Measurements from ENCODE around the gene LIPE.

LIPE gene

DNA sequence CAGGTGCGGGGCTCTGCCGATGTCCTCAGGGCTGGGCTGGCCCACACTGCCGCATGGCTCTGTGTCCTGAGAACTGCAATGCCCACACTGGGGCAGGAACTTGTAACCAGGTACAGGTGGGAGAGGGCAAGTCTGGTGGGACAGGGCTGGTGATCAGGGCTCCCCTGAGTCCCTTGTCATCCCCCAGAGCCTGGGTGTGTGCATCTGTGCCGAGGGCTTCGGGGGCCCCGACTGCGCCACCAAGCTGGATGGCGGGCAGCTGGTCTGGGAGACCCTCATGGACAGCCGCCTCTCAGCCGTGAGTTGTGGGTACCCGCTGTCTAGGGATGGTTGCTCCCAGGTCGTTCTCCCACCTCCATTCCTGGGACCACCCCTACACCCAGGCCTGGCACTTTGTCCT, 71.3 kb downstream of the LIPE start:
- no peak for DNase-seq (ENCODE audit: low read depth in 2 of 2)

DNA sequence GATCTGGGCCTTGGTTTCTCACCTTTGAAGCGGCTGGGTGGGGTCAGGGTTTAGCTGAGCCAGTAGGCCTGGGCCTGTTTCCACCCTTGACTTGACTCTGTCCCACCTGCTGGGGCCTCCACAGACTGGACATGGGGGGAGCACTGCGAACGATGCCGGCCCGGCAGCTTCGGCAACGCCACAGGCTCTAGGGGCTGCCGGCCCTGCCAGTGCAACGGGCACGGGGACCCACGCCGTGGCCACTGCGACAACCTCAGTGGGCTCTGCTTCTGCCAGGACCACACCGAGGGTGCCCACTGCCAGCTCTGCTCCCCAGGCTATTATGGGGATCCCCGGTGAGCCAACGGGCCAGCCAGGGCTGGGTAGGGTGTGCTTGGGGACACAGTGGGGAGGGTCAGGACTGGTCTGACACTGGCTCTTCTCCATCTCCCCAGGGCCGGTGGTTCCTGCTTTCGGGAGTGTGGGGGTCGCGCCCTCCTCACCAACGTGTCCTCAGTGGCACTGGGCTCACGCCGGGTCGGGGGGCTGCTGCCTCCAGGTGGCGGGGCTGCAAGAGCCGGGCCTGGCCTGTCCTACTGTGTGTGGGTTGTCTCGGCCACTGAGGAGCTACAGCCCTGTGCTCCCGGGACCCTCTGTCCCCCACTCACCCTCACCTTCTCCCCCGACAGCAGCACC, 73.7 kb downstream of the LIPE start:
- DNase-seq (ENCODE audit: low read depth in 2 of 2): no peak

DNA sequence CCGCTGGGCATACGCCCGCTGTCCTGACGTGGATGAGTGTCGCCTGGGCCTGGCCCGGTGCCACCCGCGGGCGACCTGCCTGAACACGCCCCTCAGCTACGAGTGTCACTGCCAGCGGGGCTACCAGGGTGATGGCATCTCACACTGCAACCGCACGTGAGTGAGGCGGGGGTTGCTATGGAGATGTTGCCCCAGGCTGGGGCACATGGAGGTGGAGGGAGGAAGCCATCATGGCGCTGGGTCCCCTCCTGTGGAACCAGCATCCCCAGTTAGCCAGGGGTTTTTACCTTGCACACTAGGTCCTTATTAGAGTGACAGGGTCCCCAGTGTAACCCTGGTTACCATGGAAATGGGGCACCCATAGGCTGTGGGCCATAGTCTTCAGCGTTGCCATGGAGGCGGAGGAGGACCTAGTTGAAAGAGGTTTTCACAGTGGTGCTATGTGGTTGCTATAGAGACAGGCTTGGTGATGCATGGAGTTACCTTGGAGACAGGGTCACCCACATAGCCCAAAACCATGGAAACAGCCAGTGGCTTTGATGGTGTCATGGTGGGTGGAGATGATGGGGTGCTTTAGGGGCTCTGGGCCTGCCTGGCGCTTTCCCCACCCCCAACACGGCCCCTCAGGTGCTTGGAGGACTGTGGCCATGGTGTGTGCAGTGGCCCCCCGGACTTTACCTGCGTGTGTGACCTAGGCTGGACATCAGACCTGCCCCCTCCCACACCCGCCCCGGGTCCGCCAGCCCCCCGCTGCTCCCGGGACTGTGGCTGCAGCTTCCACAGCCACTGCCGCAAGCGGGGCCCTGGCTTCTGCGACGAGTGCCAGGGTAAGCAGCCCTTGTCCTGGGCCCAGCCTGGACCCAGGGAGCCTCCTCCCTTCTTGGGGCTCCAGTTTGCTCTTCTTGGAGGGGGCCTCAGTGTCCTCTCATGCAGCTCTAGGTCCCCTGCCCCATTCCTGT, 74.6 kb downstream of the LIPE start:
- no peak for DNase-seq (ENCODE audit: low read depth in 2 of 2)
